Measurements from ENCODE around the gene KCTD2. TPM values are rescaled to one million over a fixed set of nuclear protein-coding genes. Genes with fewer than 3 reads are reported as not detected.

The KCTD2 gene
- total RNA-seq, 4 donors from 2014 or later: 23.6 to 46.1 (median 34.6) TPM

DNA sequence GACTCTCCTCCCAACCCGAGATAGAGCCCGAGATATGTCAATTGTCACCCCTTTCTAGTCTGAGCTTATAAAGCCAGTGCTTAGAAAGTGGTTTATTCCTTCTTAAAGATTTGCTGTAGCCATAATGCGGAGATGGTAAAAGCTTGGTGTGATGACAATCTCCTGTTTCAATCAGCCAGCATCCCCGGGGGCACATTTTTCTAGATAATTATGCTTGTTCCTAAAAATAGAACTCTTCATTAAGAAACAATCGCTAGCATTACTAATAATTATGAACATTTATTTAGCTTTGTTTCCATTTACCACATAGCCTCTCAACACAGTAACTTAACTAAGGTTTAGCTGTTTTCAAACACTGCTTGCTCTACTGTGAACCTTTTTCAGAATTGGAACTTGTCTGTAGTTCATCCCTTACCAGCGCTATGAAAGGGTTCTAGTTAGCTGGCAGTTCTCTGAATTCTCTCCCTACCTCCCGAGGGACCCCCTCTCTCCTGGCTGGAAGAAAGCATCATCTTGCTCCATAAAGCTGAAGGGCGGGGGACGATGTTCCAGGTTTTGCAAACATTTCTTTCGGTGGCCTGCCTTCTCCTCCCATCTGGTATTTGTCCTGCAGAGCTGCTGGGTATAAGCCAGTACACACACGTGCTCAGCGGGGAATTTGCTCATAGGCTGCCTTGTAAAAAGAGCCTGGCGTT, 35.5 kb upstream of the KCTD2 start:
- ATAC-seq (ENCODE audit: low FRiP score): peak; percentile 42
- DNase-seq (ENCODE audit: low spot score): no peak
- TF ChIP-seq, protein P1, sequence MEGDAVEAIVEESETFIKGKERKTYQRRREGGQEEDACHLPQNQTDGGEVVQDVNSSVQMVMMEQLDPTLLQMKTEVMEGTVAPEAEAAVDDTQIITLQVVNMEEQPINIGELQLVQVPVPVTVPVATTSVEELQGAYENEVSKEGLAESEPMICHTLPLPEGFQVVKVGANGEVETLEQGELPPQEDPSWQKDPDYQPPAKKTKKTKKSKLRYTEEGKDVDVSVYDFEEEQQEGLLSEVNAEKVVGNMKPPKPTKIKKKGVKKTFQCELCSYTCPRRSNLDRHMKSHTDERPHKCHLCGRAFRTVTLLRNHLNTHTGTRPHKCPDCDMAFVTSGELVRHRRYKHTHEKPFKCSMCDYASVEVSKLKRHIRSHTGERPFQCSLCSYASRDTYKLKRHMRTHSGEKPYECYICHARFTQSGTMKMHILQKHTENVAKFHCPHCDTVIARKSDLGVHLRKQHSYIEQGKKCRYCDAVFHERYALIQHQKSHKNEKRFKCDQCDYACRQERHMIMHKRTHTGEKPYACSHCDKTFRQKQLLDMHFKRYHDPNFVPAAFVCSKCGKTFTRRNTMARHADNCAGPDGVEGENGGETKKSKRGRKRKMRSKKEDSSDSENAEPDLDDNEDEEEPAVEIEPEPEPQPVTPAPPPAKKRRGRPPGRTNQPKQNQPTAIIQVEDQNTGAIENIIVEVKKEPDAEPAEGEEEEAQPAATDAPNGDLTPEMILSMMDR (IDR thresholded peaks at IDR 0.05): no peak

DNA sequence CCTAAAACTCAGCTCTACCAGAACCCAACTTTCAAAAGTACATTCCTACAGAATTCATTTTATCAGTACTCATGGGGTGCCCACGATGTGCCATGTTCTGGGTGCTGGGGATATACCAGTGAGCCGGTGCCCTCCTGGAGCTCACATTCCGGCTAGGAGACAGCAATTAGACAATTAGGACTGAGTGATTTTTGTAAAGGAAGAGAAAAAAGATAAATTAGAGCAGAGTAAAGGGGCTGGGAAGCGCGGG, 35.0 kb upstream of the KCTD2 start:
- TF ChIP-seq, protein P1 (IDR thresholded peaks at IDR 0.05): no peak
- ATAC-seq (ENCODE audit: low FRiP score) (no peak), DNase-seq (ENCODE audit: low spot score) (no peak)

DNA sequence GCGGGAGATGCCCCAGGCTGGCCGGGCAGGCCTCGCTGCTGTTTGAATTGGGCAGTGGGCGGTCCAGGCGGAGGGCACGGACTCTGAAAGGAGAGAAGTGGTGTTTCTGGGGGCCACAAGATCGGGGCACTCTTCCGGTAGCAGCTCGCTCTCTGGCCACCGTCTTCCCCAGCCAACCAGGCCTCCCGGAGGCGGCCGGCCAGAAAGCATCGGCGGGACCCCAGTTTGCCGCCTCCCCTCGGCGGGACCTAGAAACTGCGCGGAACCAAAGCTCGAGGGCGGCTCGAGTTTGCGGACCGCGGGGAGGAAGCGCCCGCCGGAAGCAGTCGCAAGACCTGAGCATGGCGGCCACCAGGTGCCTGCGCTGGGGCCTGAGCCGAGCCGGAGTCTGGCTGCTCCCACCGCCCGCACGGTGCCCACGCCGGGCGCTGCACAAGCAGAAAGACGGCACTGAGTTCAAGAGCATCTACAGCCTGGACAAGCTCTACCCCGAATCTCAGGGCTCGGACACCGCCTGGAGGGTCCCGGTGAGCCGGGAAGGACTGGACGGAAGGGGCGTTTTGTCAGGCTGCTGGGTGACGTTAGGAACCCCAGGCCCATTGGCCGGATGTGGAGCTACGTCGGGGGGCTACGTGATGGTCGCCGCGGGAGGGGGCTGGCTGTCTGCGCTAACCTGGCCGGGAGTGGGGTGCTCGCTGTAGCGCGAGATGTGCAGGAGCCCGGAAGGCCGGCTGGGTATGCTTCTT, 34.5 kb upstream of the KCTD2 start, which contains the start of gene MRPL58:
Gene MRPL58 (plus strand): TSS at position 325 of the 746 bp plus-strand sequence. CDS start 17 bp downstream, at position 342.
- ATAC-seq (ENCODE audit: low FRiP score) (peak; percentile 94), DNase-seq (ENCODE audit: low spot score) (peak; percentile 45)
- TF ChIP-seq, protein P1 (IDR thresholded peaks at IDR 0.05): peak in 1 of 3 donors; percentile 26

DNA sequence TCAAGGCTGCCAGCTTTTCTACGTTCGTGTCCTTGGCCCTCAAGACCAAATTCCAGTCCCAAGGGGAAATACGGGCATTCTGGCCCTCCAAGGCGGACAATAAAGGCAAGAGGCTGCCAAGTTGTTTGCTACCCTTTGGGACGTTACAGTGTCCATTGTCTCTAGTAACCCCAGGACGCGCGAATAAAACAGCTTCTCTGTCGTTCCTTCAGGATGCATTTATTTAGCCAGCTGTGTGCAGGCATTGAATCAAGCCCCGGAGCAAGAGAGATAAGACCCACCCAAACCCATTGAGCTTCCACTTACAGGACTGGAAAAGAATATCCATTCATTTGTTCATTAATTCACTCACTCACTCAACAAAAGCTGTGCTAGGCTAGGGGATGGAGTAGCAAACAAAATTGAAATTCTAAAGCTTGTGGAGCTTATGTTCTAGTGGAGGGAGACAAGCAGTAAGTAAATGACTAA, 33.9 kb upstream of the KCTD2 start:
- DNase-seq (ENCODE audit: low spot score): no peak
- no peak for ATAC-seq (ENCODE audit: low FRiP score)
- TF ChIP-seq, protein P1 (IDR thresholded peaks at IDR 0.05): no peak

DNA sequence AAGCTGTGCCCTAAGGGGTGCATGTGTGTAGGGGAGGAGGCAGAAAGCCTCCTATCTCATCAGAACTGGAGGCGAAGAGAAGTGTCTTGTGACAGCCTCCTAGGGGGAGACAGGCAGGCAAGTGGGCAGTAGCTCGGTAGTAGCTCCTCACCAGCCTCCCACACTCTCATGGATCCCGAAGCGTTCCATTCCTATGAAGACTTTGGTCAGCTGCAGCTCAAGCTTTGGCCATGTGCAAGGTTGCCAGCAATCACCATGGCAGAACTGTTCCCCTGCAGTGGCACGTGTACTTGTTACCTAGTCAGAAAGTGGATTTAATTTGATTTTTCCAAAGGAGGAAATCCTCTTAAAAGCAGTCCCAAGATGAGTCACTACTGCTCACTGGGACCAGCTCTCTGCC, 27.9 kb upstream of the KCTD2 start:
- TF ChIP-seq, protein P1 (IDR thresholded peaks at IDR 0.05): no peak
- no peak for ATAC-seq (ENCODE audit: low FRiP score)
- DNase-seq (ENCODE audit: low spot score): no peak

DNA sequence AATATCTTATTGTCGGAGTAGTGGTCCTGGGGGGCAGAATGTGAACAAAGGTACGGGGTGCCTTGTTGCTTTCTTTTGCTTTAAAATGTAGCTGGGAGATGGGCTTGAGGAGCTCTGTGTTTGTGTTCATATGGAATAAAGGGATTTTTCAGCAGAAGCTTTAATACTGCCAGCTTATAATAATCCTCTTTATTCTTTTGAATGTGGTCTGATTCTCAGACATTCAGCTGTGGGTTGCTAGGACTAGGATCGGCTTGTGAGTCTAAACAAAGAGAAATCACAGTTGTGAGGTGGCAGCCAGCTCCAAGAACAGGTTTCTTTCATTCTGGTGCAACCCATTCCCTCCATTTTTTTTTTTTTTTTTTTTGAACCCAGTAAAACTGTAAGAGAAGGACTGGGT, 27.3 kb upstream of the KCTD2 start:
- TF ChIP-seq, protein P1 (IDR thresholded peaks at IDR 0.05): no peak
- DNase-seq (ENCODE audit: low spot score): no peak
- no peak for ATAC-seq (ENCODE audit: low FRiP score)
